OCI-LY7 (cell line): Measurements from ENCODE around the gene UBE2U. TPM values are rescaled to one million over a fixed set of nuclear protein-coding genes. Genes with fewer than 3 reads are reported as not detected.
A peak's percentile ranks its signal among the peaks of the same experiment; 100 is the strongest.
"Not testable (repeated sequence)": the region's sequence is repeated elsewhere in the genome, so short reads cannot be mapped to it uniquely, and the experiment has no call there.

Experiments
- BruUV-seq: library from RNA; stranded (reverse); fragments of 400-500 nt; replicated peaks from 2 replicates; lab custom pipeline; 2021; lab: Mats Ljungman, UMichigan
- CTCF ChIA-PET: fragments of 300-600 bp; sonication (Branson Sonifier 250); formaldehyde crosslinking; loops from one replicate; lab custom pipeline; 2022; ENCODE audit warnings: antibody characterized with exemption; ENCODE audit not compliant: unreplicated experiment; lab: Charles Lee
- POLR2A ChIA-PET: fragments of 300-600 bp; sonication (Branson Sonifier 250); formaldehyde crosslinking; loops from one replicate; lab custom pipeline; 2022; ENCODE audit warnings: antibody characterized with exemption; lab: Charles Lee
- DNase-seq: peaks from one replicate; pipeline ENCODE4 v3.0.0-alpha.2; 2015; ENCODE audit warnings: low spot score
- H2AFZ ChIP-seq: fragments of 200-600 bp; sonication (generic), shearing (Covaris generic); 2 replicates; pipeline ENCODE4 v1.6.1; 2014; ENCODE audit warnings: mild to moderate bottlenecking, antibody characterized with exemption, low read length, moderate library complexity
- H3K27ac ChIP-seq: fragments of 200-600 bp; sonication (generic); 2 replicates; pipeline ENCODE4 v1.5.1; 2014; ENCODE audit warnings: mixed run types, low read depth, mild to moderate bottlenecking, moderate library complexity, low read length, inconsistent platforms; ENCODE audit not compliant: poor library complexity, severe bottlenecking
- H3K36me3 ChIP-seq: fragments of 200-600 bp; sonication (generic); 2 replicates; pipeline ENCODE4 v1.6.1; 2014; ENCODE audit warnings: mild to moderate bottlenecking, antibody characterized with exemption, low read length, moderate library complexity, mixed read lengths; ENCODE audit not compliant: insufficient read depth
- H3K4me1 ChIP-seq: fragments of 200-600 bp; sonication (generic); 2 replicates; pipeline ENCODE4 v1.5.1; 2014; ENCODE audit warnings: mild to moderate bottlenecking, low read length; ENCODE audit not compliant: insufficient read depth, poor library complexity, severe bottlenecking
- H3K4me2 ChIP-seq: fragments of 200-600 bp; sonication (generic); 2 replicates; pipeline ENCODE4 v1.6.1; 2014; ENCODE audit warnings: mild to moderate bottlenecking, low read length
- H3K4me3 ChIP-seq: fragments of 200-600 bp; sonication (generic); 2 replicates; pipeline ENCODE4 v1.5.1; 2014; ENCODE audit warnings: mild to moderate bottlenecking, low read depth, low read length; ENCODE audit not compliant: poor library complexity, severe bottlenecking
- H3K79me2 ChIP-seq: fragments of 200-600 bp; sonication (generic); 2 replicates; pipeline ENCODE4 v1.6.1; 2016; ENCODE audit warnings: low read depth, mild to moderate bottlenecking, low read length, moderate library complexity, mixed read lengths; ENCODE audit not compliant: insufficient read depth
- H3K9me2 ChIP-seq: fragments of 200-600 bp; sonication (generic); 2 replicates; pipeline ENCODE4 v1.6.1; 2016; ENCODE audit warnings: mild to moderate bottlenecking, low read length, mixed read lengths; ENCODE audit not compliant: insufficient read depth
- H3K9me3 ChIP-seq: fragments of 200-600 bp; sonication (generic); 2 replicates; pipeline ENCODE4 v1.6.1; 2014; ENCODE audit warnings: mild to moderate bottlenecking, mixed run types, low read length, mixed read lengths
- H4K20me1 ChIP-seq: fragments of 200-600 bp; sonication (generic); 2 replicates; pipeline ENCODE4 v1.6.1; 2014; ENCODE audit warnings: mild to moderate bottlenecking, antibody characterized with exemption, low read length, moderate library complexity, mixed read lengths; ENCODE audit not compliant: insufficient read depth
- EZH2phosphoT487 ChIP-seq: fragments of 200-600 bp; sonication (generic); IDR thresholded peaks from 2 replicates; pipeline ENCODE4 v1.6.1; 2018; ENCODE audit warnings: low read depth, borderline replicate concordance, mild to moderate bottlenecking, mixed run types, antibody characterized with exemption, low read length, moderate library complexity, mixed read lengths
- intact Hi-C: fragments of 100-400 bp; cut with micrococcal nuclease; formaldehyde crosslinking; loops from one replicate; pipeline ENCODE4 v1.10.0; 2022; ENCODE audit not compliant: unreplicated experiment
- total RNA-seq, 2 experiments: library from RNA; depleted of rRNA in 1 of 2; stranded (reverse); fragments of >200 nt in 1 of 2; shearing (Covaris generic) in 1 of 2; gene quantifications; 2 replicates each; pipeline ENCODE4 v1.2.3, GENCODE V29; 2014 to 2022
- TF ChIP-seq, protein P1 (sequence below): fragments of 200-600 bp; sonication (generic); conservative IDR thresholded peaks from 2 replicates; pipeline ENCODE4 v1.5.1; 2014; ENCODE audit warnings: mild to moderate bottlenecking, antibody characterized with exemption, low read length, moderate library complexity, mixed read lengths

The UBE2U gene
- total RNA-seq, 2 experiments from 2014 or later = not detected

DNA sequence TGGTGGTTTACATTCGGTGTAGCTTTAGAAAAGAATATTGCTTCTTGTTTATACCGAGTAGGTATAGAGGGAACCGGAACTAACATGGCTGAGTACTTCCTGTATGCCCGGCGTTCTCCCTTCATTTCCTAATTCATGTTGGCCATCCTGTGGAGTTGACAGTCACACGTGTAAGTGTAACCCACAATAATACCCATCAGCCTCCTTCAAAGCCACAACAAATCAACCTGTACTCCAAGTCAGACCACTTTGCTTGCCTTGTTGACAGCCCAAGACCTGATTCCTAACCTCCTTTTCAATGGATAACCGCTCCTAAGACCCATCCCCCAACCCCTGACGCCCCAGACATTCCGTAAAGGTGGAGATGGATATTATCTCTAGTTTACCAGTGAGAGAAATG is 42.1 kb downstream of the UBE2U start:
- no peak overlapping the region for H3K27ac ChIP-seq
- TF ChIP-seq, protein P1, sequence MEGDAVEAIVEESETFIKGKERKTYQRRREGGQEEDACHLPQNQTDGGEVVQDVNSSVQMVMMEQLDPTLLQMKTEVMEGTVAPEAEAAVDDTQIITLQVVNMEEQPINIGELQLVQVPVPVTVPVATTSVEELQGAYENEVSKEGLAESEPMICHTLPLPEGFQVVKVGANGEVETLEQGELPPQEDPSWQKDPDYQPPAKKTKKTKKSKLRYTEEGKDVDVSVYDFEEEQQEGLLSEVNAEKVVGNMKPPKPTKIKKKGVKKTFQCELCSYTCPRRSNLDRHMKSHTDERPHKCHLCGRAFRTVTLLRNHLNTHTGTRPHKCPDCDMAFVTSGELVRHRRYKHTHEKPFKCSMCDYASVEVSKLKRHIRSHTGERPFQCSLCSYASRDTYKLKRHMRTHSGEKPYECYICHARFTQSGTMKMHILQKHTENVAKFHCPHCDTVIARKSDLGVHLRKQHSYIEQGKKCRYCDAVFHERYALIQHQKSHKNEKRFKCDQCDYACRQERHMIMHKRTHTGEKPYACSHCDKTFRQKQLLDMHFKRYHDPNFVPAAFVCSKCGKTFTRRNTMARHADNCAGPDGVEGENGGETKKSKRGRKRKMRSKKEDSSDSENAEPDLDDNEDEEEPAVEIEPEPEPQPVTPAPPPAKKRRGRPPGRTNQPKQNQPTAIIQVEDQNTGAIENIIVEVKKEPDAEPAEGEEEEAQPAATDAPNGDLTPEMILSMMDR = no peak
- no peak for TF ChIP-seq EZH2phosphoT487
- peak; percentile 3 for DNase-seq
- intact Hi-C loops = loop anchor here (5.0 to 10.0 kb wide), 3 partner anchors 331 to 668 kb away; partner anchors contain the start of gene ROR1
- no peaks in the 10 kb centered on the region for H3K36me3 ChIP-seq
- no peaks in the 10 kb centered on the region for H3K9me2 ChIP-seq
- ChIA-PET POLR2A (no interaction called here), CTCF (no interaction called here)
- H3K79me2 ChIP-seq = no peaks in the 10 kb centered on the region
- no peak overlapping the region for H3K4me3 ChIP-seq
- H4K20me1 ChIP-seq = no peaks in the 10 kb centered on the region
- peak overlapping the region; percentile 92 for H2AFZ ChIP-seq
- no peaks in the 10 kb centered on the region for H3K9me3 ChIP-seq
- BruUV-seq = no TSS peak
- peak overlapping the region; percentile 40 for H3K4me2 ChIP-seq
- H3K4me1 ChIP-seq = peaks cover 10% of the 10 kb centered on the region

DNA sequence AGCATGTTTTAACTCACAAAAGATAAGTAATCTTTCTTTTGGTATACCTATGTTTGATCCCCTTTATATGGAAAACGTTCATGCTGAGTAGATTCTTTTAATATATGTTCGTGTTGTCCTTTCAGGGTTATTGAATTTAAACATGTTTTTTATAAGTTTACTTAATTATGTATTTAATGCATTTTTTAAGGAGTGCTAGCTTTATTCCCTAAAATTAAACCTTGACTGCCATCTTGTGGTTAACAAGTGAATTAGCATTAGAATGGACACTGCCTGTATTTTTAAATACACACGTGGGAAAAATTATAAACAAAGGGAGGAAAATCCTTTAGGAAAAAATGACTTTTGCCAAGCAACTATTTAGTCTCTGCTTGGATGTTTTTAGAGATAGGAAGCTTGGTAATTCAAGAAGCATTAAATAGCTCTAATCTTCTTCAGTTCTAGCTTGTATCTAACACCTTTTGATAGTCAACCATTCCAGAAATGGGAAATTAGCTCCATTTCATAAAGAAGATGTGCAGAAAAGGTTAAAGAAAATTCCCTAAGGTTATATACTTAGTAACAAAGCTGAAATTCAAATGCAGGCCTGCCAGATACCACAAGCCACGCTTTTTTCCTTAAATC is 43.0 kb downstream of the UBE2U start:
- no peaks in the 10 kb centered on the region for H3K36me3 ChIP-seq
- no peak overlapping the region for H3K4me3 ChIP-seq
- H3K4me1 ChIP-seq = peaks cover 10% of the 10 kb centered on the region
- TF ChIP-seq, protein P1 = peak; percentile 95
- no peak for TF ChIP-seq EZH2phosphoT487
- H4K20me1 ChIP-seq = no peaks in the 10 kb centered on the region
- no peak overlapping the region for H3K4me2 ChIP-seq
- H3K79me2 ChIP-seq = no peaks in the 10 kb centered on the region
- intact Hi-C loops = loop anchor here (1.0 to 10.0 kb wide), 4 partner anchors 332 to 669 kb away; partner anchors contain the start of gene ROR1
- no peaks in the 10 kb centered on the region for H3K9me2 ChIP-seq
- ChIA-PET POLR2A (interaction anchor here (0.6 kb wide), 1 partner anchor 17 kb away, joined by 3 read pairs; no protein-coding TSS in a partner anchor), CTCF (interaction anchor here (1.0 kb wide), 1 partner anchor 600 kb away, joined by 3 read pairs; no protein-coding TSS in a partner anchor)
- H3K9me3 ChIP-seq = no peaks in the 10 kb centered on the region
- peak; percentile 56 for DNase-seq
- H2AFZ ChIP-seq = no peak overlapping the region
- BruUV-seq = no TSS peak
- no peak overlapping the region for H3K27ac ChIP-seq

DNA sequence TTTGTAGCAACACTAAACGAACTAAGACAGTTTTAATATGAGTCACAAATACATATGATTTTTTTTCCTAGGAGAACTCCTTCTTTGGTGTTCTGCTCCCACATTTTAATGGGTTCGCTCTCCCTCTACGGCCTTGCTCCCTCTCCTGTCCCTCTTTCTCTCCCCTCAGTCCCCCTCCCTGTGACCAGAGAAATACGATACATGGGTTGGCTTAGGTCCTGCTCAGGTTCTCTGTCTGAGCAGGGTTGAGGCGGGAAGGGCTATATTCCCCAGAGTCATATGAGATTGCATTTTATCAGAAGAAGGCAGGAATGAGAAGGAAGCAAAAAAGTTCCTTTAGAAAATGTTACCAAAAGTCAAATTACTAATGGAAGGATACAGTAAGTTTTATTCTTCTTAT is 44.6 kb downstream of the UBE2U start:
- H2AFZ ChIP-seq = no peak overlapping the region
- H3K27ac ChIP-seq = no peak overlapping the region
- DNase-seq = no peak
- CTCF ChIA-PET = interaction anchor here (0.6 kb wide), 1 partner anchor 891 kb away, joined by 4 read pairs; no protein-coding TSS in a partner anchor
- no peaks in the 10 kb centered on the region for H3K9me3 ChIP-seq
- H3K4me2 ChIP-seq = no peak overlapping the region
- H3K4me1 ChIP-seq = peaks cover 10% of the 10 kb centered on the region
- H3K79me2 ChIP-seq = no peaks in the 10 kb centered on the region
- no peaks in the 10 kb centered on the region for H3K9me2 ChIP-seq
- TF ChIP-seq EZH2phosphoT487 = no peak
- TF ChIP-seq, protein P1 = no peak
- H3K36me3 ChIP-seq = no peaks in the 10 kb centered on the region
- no TSS peak for BruUV-seq
- POLR2A ChIA-PET = interaction anchor here (0.6 to 0.7 kb wide), 2 partner anchors 221 to 625 kb away, joined by 4 read pairs; no protein-coding TSS in a partner anchor
- H4K20me1 ChIP-seq = no peaks in the 10 kb centered on the region
- intact Hi-C loops = loop anchor here (5.0 to 10.0 kb wide), 3 partner anchors 333 to 671 kb away; partner anchors contain the start of gene ROR1
- H3K4me3 ChIP-seq = no peak overlapping the region

DNA sequence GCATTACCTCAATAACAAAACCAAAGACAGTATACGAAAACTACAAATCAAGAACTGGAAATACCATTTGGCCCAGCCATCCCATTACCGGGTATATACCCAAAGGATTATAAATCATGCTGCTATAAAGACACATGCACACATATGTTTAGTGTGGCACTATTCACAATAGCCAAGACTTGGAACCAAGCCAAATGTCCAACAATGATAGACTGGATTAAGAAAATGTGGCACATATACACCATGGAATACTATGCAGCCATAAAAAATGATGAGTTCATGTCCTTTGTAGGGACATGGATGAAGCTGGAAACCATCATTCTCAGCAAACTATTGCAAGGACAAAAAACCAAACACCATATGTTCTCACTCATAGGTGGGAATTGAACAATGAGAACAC is 47.0 kb downstream of the UBE2U start:
- H3K36me3 ChIP-seq, BruUV-seq, DNase-seq, H3K9me2 ChIP-seq, H3K79me2 ChIP-seq, POLR2A ChIA-PET, H3K4me3 ChIP-seq, CTCF ChIA-PET, H2AFZ ChIP-seq, H3K27ac ChIP-seq, H4K20me1 ChIP-seq, H3K9me3 ChIP-seq, H3K4me2 ChIP-seq, intact Hi-C loops, H3K4me1 ChIP-seq: not testable (repeated sequence)
